Measurements from ENCODE around the gene MAST4.

MAST4 gene

DNA sequence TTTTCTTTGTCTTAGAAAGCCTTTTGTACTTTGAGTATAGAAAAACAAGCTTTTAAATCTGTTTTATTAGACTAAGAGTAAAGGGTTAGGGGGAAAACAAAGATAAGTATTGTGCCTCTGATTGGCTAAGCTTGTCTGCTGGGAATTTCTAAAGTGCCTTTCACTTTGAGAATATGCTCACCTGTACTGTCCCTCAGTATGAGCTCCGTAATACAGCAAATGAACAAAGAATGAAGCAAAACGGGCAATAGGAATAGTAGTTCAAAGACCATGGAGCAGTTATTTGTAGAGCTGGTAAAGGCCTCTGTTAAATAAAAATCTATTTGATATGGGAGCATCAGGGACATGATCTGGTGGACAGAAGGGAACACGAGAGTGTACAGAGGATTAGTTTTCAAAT, 277.8 kb downstream of the MAST4 start:
- Histone ChIP-seq H3K79me2 (ENCODE audit: low read length) (no peaks in the 10 kb centered on the region), H3K27ac (ENCODE audit: low read length) (no peak overlapping the region), H4K20me1 (ENCODE audit: insufficient read depth, low read length) (no peaks in the 10 kb centered on the region), H3K27me3 (replicated peaks; ENCODE audit: insufficient read depth, low read length) (no peaks in the 10 kb centered on the region), H3K9me3 (replicated peaks; ENCODE audit: insufficient read depth, low read length) (no peaks in the 10 kb centered on the region), H3K4me3 (ENCODE audit: low read length) (no peak overlapping the region), H3K9ac (ENCODE audit: low read length) (no peak overlapping the region), H3K9me2 (replicated peaks; ENCODE audit: insufficient read depth, low read length) (no peaks in the 10 kb centered on the region), H2AFZ (ENCODE audit: low read length) (no peak overlapping the region), H3K4me2 (ENCODE audit: low read depth, low read length) (no peak overlapping the region), H3K36me3 (replicated peaks; ENCODE audit: insufficient read depth, low read length) (no peaks in the 10 kb centered on the region), H3F3A (ENCODE audit: insufficient read depth, low read length) (no peaks in the 10 kb centered on the region), H3K4me1 (ENCODE audit: low read length) (no peaks in the 10 kb centered on the region)
- no peak for DNase-seq
- TF ChIP-seq, protein P1, sequence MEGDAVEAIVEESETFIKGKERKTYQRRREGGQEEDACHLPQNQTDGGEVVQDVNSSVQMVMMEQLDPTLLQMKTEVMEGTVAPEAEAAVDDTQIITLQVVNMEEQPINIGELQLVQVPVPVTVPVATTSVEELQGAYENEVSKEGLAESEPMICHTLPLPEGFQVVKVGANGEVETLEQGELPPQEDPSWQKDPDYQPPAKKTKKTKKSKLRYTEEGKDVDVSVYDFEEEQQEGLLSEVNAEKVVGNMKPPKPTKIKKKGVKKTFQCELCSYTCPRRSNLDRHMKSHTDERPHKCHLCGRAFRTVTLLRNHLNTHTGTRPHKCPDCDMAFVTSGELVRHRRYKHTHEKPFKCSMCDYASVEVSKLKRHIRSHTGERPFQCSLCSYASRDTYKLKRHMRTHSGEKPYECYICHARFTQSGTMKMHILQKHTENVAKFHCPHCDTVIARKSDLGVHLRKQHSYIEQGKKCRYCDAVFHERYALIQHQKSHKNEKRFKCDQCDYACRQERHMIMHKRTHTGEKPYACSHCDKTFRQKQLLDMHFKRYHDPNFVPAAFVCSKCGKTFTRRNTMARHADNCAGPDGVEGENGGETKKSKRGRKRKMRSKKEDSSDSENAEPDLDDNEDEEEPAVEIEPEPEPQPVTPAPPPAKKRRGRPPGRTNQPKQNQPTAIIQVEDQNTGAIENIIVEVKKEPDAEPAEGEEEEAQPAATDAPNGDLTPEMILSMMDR (IDR thresholded peaks at IDR 0.05; ENCODE audit: low read length): no peak
- TF ChIP-seq EZH2 (optimal IDR thresholded peaks at IDR 0.05; ENCODE audit: low read depth, low read length) (no peak), EZH2phosphoT487 (IDR thresholded peaks at IDR 0.05; ENCODE audit: low read length) (no peak)

DNA sequence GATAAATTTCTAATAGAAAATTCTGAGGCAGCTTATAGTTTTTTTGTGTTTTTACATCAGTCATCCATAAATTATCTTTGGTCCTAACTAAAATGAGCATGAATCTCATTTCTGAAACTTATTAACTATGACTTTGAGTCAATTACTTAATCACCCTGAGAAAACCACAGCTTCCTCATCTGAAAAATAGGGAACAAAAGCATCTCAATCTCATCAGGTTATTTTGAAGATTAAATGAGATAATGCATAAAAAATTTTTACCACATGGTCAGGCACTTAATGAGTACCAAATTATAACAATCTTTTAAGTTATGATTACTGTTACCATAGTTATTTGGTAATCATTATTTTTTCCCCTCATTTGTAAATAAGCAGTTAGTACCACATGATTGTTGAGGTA, 279.1 kb downstream of the MAST4 start:
- Histone ChIP-seq H3K4me1 (ENCODE audit: low read length) (no peaks in the 10 kb centered on the region), H3K27me3 (replicated peaks; ENCODE audit: insufficient read depth, low read length) (no peaks in the 10 kb centered on the region), H3K79me2 (ENCODE audit: low read length) (no peaks in the 10 kb centered on the region), H3F3A (ENCODE audit: insufficient read depth, low read length) (no peaks in the 10 kb centered on the region), H2AFZ (ENCODE audit: low read length) (no peak overlapping the region), H4K20me1 (ENCODE audit: insufficient read depth, low read length) (no peaks in the 10 kb centered on the region), H3K27ac (ENCODE audit: low read length) (no peak overlapping the region), H3K9me2 (replicated peaks; ENCODE audit: insufficient read depth, low read length) (no peaks in the 10 kb centered on the region), H3K4me3 (ENCODE audit: low read length) (no peak overlapping the region), H3K9ac (ENCODE audit: low read length) (no peak overlapping the region), H3K36me3 (replicated peaks; ENCODE audit: insufficient read depth, low read length) (no peaks in the 10 kb centered on the region), H3K9me3 (replicated peaks; ENCODE audit: insufficient read depth, low read length) (no peaks in the 10 kb centered on the region), H3K4me2 (ENCODE audit: low read depth, low read length) (no peak overlapping the region)
- DNase-seq: no peak
- TF ChIP-seq EZH2 (optimal IDR thresholded peaks at IDR 0.05; ENCODE audit: low read depth, low read length) (no peak), EZH2phosphoT487 (IDR thresholded peaks at IDR 0.05; ENCODE audit: low read length) (no peak)
- TF ChIP-seq, protein P1 (IDR thresholded peaks at IDR 0.05; ENCODE audit: low read length): no peak

DNA sequence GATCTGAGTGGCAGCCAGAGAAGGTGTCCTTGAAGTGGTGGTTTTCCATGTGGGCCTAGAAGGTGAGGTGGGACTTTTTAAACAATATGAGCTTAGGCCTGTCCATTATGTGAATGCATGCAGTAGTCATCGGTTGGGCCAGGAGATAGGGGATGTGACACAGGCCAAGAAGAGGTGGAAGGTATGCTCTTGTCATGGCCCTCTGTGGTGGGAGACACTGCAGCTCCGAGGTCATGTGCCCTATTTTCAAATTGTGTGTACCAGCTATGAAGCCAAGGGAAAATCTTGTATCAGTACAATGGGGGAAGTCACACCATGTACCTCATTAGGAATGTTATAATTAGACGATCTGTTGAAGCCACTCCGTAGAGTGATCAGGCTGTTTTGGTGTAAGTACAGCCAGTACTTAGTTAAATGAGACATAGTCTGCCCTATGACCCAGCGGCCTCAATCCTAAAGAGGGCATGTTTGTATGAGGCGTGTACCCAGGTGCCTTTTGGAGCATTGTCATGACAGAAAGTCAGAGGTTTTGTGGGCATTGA, 280.1 kb downstream of the MAST4 start:
- no peak overlapping the region for H3K9ac ChIP-seq (ENCODE audit: low read length)
- no peaks in the 10 kb centered on the region for H3K9me2 ChIP-seq (replicated peaks; ENCODE audit: insufficient read depth, low read length)
- no peaks in the 10 kb centered on the region for H3F3A ChIP-seq (ENCODE audit: insufficient read depth, low read length)
- no peaks in the 10 kb centered on the region for H3K27me3 ChIP-seq (replicated peaks; ENCODE audit: insufficient read depth, low read length)
- H3K79me2 ChIP-seq (ENCODE audit: low read length): no peaks in the 10 kb centered on the region
- no peak overlapping the region for H3K4me3 ChIP-seq (ENCODE audit: low read length)
- no peaks in the 10 kb centered on the region for H3K4me1 ChIP-seq (ENCODE audit: low read length)
- H3K4me2 ChIP-seq (ENCODE audit: low read depth, low read length): no peak overlapping the region
- TF ChIP-seq EZH2phosphoT487 (IDR thresholded peaks at IDR 0.05; ENCODE audit: low read length): no peak
- no peak for TF ChIP-seq EZH2 (optimal IDR thresholded peaks at IDR 0.05; ENCODE audit: low read depth, low read length)
- TF ChIP-seq, protein P1 (IDR thresholded peaks at IDR 0.05; ENCODE audit: low read length): no peak
- H3K27ac ChIP-seq (ENCODE audit: low read length): no peak overlapping the region
- no peak overlapping the region for H2AFZ ChIP-seq (ENCODE audit: low read length)
- no peaks in the 10 kb centered on the region for H3K9me3 ChIP-seq (replicated peaks; ENCODE audit: insufficient read depth, low read length)
- no peaks in the 10 kb centered on the region for H4K20me1 ChIP-seq (ENCODE audit: insufficient read depth, low read length)
- no peak for DNase-seq
- H3K36me3 ChIP-seq (replicated peaks; ENCODE audit: insufficient read depth, low read length): no peaks in the 10 kb centered on the region

Measured in MM.1S (cell line).